GM18870 (cell line): ENCODE results near the gene FNIP1.
"Not testable (repeated sequence)": the region's sequence is repeated elsewhere in the genome, so short reads cannot be mapped to it uniquely, and the experiment has no call there.

Experiments
- ATAC-seq: cut with Tn5 transposase; IDR thresholded peaks from one replicate; pipeline ENCODE4 v1.9.1; 2021; ENCODE audit warnings: moderate library complexity; ENCODE audit not compliant: unreplicated experiment

Gene FNIP1

DNA sequence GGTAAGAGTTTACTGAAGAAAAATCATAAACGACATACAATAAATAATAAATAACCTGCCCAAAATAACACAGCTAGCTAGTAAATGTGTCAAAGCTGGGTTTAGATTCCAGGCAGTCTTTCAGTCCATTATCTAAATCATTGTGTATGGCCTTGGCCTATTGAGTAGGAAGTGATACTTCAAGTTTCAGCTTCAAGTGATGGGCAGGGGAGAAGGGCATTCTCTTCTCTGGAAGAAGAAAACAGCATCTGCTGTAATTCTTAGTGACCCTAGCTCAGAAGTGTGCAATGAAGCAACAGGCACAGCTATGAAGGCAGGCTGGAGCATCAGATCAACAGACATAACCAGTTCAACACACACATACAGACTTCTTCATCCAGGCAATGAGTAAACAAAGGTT, 42.5 kb downstream of the FNIP1 start:
- ATAC-seq, result no peak

GRCh38 chr5:131751506-131751905, 45.3 kb downstream of the FNIP1 start:
- ATAC-seq, result no peak

DNA sequence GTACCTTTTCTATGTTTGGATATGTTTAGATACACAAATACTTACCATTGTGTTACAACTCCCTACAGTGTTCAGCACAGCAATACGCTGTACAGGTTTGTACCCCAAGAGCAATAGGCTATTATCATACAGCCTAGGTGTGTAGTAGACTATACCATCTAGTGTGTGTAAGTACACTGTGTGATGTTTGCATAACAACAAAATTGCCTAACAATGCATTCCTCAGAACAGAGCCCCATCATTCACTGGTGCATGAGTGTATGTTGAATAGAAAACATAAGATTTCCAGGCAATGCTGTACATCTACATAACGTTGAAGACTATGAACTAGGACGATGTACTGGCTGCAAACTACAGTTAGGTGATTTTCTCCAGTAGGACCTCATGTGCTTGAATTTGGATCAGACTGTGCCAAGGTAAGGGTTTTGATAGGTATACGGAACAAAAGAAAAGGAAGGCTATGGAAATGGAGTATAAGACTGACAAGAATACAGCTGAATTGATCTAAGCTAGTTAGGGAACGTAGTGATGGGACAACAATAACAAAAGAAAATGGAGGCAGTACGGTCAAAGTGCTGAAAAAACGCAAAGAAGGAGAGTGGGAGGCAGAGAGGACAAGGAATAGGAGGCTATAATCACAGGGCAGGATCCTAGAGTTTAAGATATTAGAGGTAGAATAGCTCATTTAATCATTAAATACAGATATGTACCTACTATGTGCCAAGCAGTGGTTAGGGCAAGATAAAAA, 46.9 kb downstream of the FNIP1 start:
- no peak for ATAC-seq

DNA sequence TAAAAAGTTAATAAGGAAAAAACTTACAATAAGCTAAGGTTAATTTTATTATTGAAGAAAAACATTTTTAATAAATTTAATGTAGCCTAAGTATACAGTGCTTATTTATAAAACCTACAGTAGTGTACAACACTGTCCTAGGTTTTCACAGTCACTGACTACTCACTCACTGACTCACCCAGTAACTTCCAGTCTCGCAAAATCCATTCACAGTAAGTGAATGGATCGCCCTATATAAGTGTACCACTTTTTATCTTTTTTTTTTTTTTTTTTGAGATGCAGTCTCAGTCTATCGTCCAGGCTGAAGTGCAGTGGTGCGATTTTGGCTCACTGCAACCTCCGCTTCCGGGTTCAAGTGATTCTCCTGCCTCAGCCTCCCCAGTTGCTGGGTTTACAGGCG, 47.7 kb downstream of the FNIP1 start:
- no peak for ATAC-seq

GRCh38 chr5:131747180-131748105, 49.4 kb downstream of the FNIP1 start:
- ATAC-seq, result peak; percentile 87

DNA sequence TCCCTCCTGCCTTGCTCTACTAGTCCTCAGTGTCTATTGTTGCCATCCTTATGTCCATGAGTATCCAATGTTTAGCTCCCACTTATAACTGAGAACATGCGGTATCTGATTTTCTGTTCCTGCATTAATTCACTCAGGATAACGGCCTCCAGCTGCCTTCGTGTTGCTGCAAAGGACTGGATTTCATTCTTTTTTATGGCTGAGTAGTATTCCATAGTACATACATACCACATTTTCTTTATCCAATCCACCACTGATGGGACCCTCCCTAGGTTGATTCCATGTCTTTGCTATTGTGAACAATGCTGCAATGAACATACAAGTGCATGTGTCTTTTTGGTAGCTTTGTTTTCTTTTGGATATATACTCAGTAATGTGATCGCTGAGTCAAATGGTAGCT, 50.4 kb downstream of the FNIP1 start:
- ATAC-seq, result no peak

- ATAC-seq, result no peak
These were observed 51.1 kb downstream of the FNIP1 start for GRCh38 chr5:131745703-131746102.

DNA sequence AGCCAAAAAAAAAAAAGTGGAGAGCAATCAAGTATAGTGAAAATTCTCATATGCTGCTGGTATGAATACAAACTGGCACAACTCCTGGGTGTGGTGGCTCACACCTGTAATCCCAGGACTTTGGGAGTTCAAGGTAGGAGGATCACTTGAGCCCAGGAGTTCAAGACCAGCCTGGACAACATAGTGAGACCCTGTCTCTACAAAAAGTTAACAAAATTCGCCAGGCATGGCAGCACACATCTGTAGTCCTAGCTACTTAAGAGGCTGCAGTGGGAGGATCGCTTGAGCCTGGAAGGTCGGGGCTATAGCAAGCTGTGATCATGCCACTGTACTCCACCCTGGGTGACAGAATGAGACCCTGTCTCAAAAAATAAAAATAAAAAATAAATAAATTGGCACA, 51.7 kb downstream of the FNIP1 start:
- no peak for ATAC-seq

- no peak for ATAC-seq
These were observed 56.3 kb downstream of the FNIP1 start for GRCh38 chr5:131740477-131740876.

GRCh38 chr5:131735393-131735792, 61.4 kb downstream of the FNIP1 start:
- ATAC-seq, result no peak

GRCh38 chr5:131734939-131735338, 61.9 kb downstream of the FNIP1 start:
- not testable (repeated sequence) for ATAC-seq

GRCh38 chr5:131729292-131729691, 67.5 kb downstream of the FNIP1 start:
- ATAC-seq, result not testable (repeated sequence)

GRCh38 chr5:131724089-131724488, 72.7 kb downstream of the FNIP1 start:
- ATAC-seq, result not testable (repeated sequence)

DNA sequence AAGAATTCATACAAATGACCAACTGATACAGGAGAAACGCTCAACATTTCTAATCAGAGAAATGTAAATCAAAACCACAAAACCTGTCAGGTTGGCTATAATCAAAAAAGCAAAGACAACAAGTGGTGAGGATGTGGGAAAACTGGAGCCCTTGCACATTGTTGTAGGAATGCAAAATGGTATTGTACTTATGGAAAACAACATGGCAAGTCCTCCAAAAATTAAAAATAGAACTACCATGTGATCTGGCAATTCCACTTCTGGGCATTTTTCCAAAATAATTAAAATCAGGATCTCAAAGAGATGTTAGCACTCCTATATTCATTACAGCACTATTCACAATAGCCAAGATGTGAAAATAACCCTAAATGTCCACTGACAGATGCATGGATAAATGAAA, 76.1 kb downstream of the FNIP1 start:
- no peak for ATAC-seq

- ATAC-seq, result no peak
These were observed 77.3 kb downstream of the FNIP1 start for GRCh38 chr5:131719564-131719963.

DNA sequence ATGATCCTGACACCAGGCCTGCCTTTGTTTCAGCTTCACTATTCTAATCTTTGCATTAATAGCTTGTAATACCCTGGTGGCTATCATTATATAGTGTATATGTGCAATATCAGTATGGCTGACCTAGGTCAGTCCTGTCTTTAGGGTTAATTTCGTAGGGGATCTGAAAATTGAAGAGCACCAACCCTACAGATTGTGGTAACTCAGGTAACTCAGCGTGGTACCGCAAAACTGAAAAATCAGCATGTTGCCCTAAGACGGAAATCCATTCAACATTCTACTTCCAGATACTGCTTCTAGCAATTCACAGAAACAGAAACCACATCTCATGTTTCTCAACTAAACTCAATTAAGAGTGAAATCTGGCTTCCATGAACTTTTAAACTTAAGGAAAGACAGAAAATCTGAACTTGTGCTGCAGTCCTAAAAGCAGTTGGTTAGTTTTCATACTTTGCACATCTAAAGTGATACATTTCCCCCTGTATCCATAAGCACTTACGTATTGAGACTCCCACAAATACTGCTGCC, 78.3 kb downstream of the FNIP1 start:
- ATAC-seq, result no peak

GRCh38 chr5:131717164-131717563, 79.7 kb downstream of the FNIP1 start:
- ATAC-seq, result not testable (repeated sequence)

DNA sequence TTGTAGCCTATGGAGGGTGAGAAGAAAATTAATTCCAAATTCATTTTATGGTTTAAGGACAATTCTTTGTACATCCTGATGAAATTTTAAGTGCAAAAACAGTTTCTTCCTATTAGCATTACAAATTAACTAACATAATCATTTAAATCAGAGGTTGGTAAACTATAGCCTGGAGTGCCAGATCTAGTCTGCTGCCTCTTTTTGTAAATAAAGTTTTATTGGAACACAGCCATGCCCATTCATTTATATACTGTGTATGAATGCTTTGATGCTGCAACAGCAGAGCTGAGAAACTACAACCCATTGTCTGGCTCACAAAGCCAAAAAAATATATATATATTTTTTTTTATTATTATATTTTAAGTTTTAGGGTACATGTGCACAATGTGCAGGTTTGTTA, 80.2 kb downstream of the FNIP1 start:
- ATAC-seq, result no peak

DNA sequence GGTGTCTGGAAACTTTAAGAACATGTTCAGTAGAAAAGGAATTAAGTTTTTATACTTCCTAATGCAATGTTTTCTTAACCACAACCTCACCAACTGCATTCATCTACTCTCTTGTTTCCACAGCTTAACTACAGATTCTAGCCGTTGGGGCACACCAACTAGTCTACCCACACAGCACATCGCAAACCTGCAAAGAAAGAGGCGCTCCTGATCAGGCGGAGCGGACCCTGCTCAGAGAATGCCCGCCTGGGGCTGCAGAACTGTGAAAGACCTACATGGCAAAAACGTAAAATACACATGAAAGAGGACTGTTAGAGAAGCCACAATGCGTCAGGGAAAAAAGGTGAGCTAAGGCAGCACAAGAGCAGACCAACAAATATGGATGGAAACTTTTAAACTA, 86.4 kb downstream of the FNIP1 start:
- ATAC-seq, result no peak

DNA sequence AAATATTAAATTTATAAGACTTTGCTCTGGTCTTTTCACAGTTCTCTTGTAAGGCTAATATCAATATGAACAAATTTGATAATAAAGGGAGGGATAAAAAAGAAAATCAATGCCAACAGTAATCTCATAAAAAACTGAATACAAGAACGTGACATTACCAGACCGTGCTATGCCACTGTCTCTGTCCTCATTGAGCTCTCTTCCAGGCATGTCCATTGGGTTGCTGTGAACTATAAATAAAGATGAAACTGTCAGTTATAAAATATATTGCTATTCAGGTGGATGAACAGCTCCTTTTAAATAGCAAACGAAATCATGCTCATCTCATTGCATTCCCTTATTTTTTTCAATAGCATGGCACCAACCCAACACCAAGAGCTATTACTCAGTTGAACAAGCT, 87.8 kb downstream of the FNIP1 start:
- ATAC-seq, result no peak

- ATAC-seq, result no peak
These were observed 90.5 kb downstream of the FNIP1 start for GRCh38 chr5:131706281-131706680.

GRCh38 chr5:131694926-131695325, 101.9 kb downstream of the FNIP1 start:
- ATAC-seq, result no peak
